ENCODE data around the gene FOXO1. TPM values are rescaled to one million over a fixed set of nuclear protein-coding genes. Genes with fewer than 3 reads are reported as not detected.

FOXO1 gene
- total RNA-seq, 5 donors from 2014 or later (not counting 1 experiment from before 2014, with no cell fraction given): 73.0 to 89.1 (median 84.5) TPM

GRCh38 chr13:40618581-40619478 is 47.6 kb downstream of the FOXO1 start:
- H3K27me3 ChIP-seq (replicated peaks in 1 of 2; ENCODE audit: control insufficient read depth in 2 of 2, extremely low read depth in 1 of 2, insufficient read depth in 2 of 2, low read length in 1 of 2): no peaks in the 10 kb centered on the region
- H3K4me1 ChIP-seq (ENCODE audit: control insufficient read depth in 1 of 2, extremely low read depth in 1 of 2, insufficient read depth in 2 of 2, low read length in 2 of 2): peaks cover 35 to 80% of the 10 kb centered on the region in 2 experiments
- no peaks in the 10 kb centered on the region for H3K36me3 ChIP-seq (ENCODE audit: control insufficient read depth in 2 of 2, extremely low read depth in 1 of 2, insufficient read depth in 1 of 2, low read length in 1 of 2)
- H3K27ac ChIP-seq (ENCODE audit: low read length): peak overlapping the region; percentile 32
- DNase-seq: no peak
- H3K9me3 Mint-ChIP-seq: no peaks in the 10 kb centered on the region
- no peaks in the 10 kb centered on the region for H3K27me3 Mint-ChIP-seq
- H3K9me3 ChIP-seq: no peaks in the 10 kb centered on the region
- H3K4me1 Mint-ChIP-seq: peaks cover 91 to 94% (median 92%) of the 10 kb centered on the region in 3 donors
- H3K27ac Mint-ChIP-seq: peak overlapping the region; percentile 83 to 89
- peaks cover 13% of the 10 kb centered on the region for H3K36me3 Mint-ChIP-seq
- H3K4me3 ChIP-seq (ENCODE audit: control insufficient read depth in 1 of 2, extremely low read depth in 1 of 2, low read length in 1 of 2): no peak overlapping the region
- H3K4me3 Mint-ChIP-seq: peak overlapping the region; percentile 37 to 78 (median 51)
- 72% methylated on average over 4 of the region's 15 CpGs for WGBS (ENCODE audit: insufficient coverage)
- POLR2A ChIA-PET: interaction anchor here (0.5 to 0.6 kb wide), 4 partner anchors 124 to 358 kb away, joined by 3 to 5 read pairs (median 3); no protein-coding TSS in a partner anchor
- no peak for ATAC-seq (replicated peaks in 1 of 4)
- CTCF ChIA-PET: interaction anchor here in 1 of 2 donors (1.2 kb wide), 1 partner anchor 17 kb away, joined by 3 read pairs; no protein-coding TSS in a partner anchor

- H3K36me3 Mint-ChIP-seq: peaks cover 13% of the 10 kb centered on the region
- no peak overlapping the region for H3K27ac ChIP-seq (ENCODE audit: low read length)
Measured at GRCh38 chr13:40617801-40618356, 48.6 kb downstream of the FOXO1 start.

GRCh38 chr13:40615619-40616018 is 50.8 kb downstream of the FOXO1 start:
- Histone ChIP-seq H3K36me3 (ENCODE audit: control insufficient read depth in 2 of 2, extremely low read depth in 1 of 2, insufficient read depth in 1 of 2, low read length in 1 of 2) (no peaks in the 10 kb centered on the region), H3K9me3 (no peaks in the 10 kb centered on the region), H3K4me3 (ENCODE audit: control insufficient read depth in 1 of 2, extremely low read depth in 1 of 2, low read length in 1 of 2) (no peak overlapping the region), H3K27ac (ENCODE audit: low read length) (peak overlapping the region; percentile 89), H3K4me1 (ENCODE audit: control insufficient read depth in 1 of 2, extremely low read depth in 1 of 2, insufficient read depth in 2 of 2, low read length in 2 of 2) (peaks cover 52 to 84% of the 10 kb centered on the region in 2 experiments), H3K27me3 (replicated peaks in 1 of 2; ENCODE audit: control insufficient read depth in 2 of 2, extremely low read depth in 1 of 2, insufficient read depth in 2 of 2, low read length in 1 of 2) (no peaks in the 10 kb centered on the region)
- 74% methylated on average over 7 of the region's 7 CpGs for WGBS (ENCODE audit: insufficient coverage)
- peak overlapping the region; percentile 83 to 89 for H3K27ac Mint-ChIP-seq
- DNase-seq: no peak
- POLR2A ChIA-PET: no interaction called here
- H3K27me3 Mint-ChIP-seq: no peaks in the 10 kb centered on the region
- CTCF ChIA-PET: no interaction called here
- H3K4me1 Mint-ChIP-seq: peaks cover 96 to 99% (median 98%) of the 10 kb centered on the region in 3 donors
- peaks cover 8% of the 10 kb centered on the region for H3K36me3 Mint-ChIP-seq
- ATAC-seq (replicated peaks in 1 of 4): no peak
- H3K9me3 Mint-ChIP-seq: no peaks in the 10 kb centered on the region
- H3K4me3 Mint-ChIP-seq: peak overlapping the region; percentile 5 to 78 (median 11)

More at GRCh38 chr13:40617801-40618356, 48.6 kb downstream of the FOXO1 start:
- H3K9me3 Mint-ChIP-seq: no peaks in the 10 kb centered on the region
- Histone ChIP-seq H3K9me3 (no peaks in the 10 kb centered on the region), H3K4me3 (ENCODE audit: control insufficient read depth in 1 of 2, extremely low read depth in 1 of 2, low read length in 1 of 2) (no peak overlapping the region), H3K4me1 (ENCODE audit: control insufficient read depth in 1 of 2, extremely low read depth in 1 of 2, insufficient read depth in 2 of 2, low read length in 2 of 2) (peaks cover 41 to 80% of the 10 kb centered on the region in 2 experiments), H3K36me3 (ENCODE audit: control insufficient read depth in 2 of 2, extremely low read depth in 1 of 2, insufficient read depth in 1 of 2, low read length in 1 of 2) (no peaks in the 10 kb centered on the region), H3K27me3 (replicated peaks in 1 of 2; ENCODE audit: control insufficient read depth in 2 of 2, extremely low read depth in 1 of 2, insufficient read depth in 2 of 2, low read length in 1 of 2) (no peaks in the 10 kb centered on the region)
- peak overlapping the region in 2 of 3 donors; percentile 4 to 78 for H3K4me3 Mint-ChIP-seq
- H3K27ac Mint-ChIP-seq: peak overlapping the region; percentile 83 to 89
- DNase-seq (no peak), ATAC-seq (replicated peaks in 1 of 4) (no peak)
- POLR2A ChIA-PET: interaction anchor here (0.6 kb wide), 2 partner anchors 36 to 123 kb away, joined by 3 read pairs; no protein-coding TSS in a partner anchor
- H3K4me1 Mint-ChIP-seq: peaks cover 92 to 97% (median 94%) of the 10 kb centered on the region in 3 donors
- WGBS (ENCODE audit: insufficient coverage): 81% methylated on average over 7 of the region's 8 CpGs
- CTCF ChIA-PET: interaction anchor here in 1 of 2 donors (1.2 kb wide), 1 partner anchor 18 kb away, joined by 3 read pairs; no protein-coding TSS in a partner anchor
- H3K27me3 Mint-ChIP-seq: no peaks in the 10 kb centered on the region

- H3K4me3 Mint-ChIP-seq: peak overlapping the region; percentile 73 to 81 (median 78)
- H3K27ac Mint-ChIP-seq: peak overlapping the region; percentile 83 to 89
- peaks cover 53 to 71% of the 10 kb centered on the region in 2 experiments for H3K4me1 ChIP-seq (ENCODE audit: control insufficient read depth in 1 of 2, extremely low read depth in 1 of 2, insufficient read depth in 2 of 2, low read length in 2 of 2)
- H3K4me1 Mint-ChIP-seq: peaks cover 84 to 98% (median 96%) of the 10 kb centered on the region in 3 donors
- H3K9me3 Mint-ChIP-seq: no peaks in the 10 kb centered on the region
- H3K36me3 ChIP-seq (ENCODE audit: control insufficient read depth in 2 of 2, extremely low read depth in 1 of 2, insufficient read depth in 1 of 2, low read length in 1 of 2): no peaks in the 10 kb centered on the region
- H3K9me3 ChIP-seq: no peaks in the 10 kb centered on the region
- H3K27me3 ChIP-seq (replicated peaks in 1 of 2; ENCODE audit: control insufficient read depth in 2 of 2, extremely low read depth in 1 of 2, insufficient read depth in 2 of 2, low read length in 1 of 2): no peaks in the 10 kb centered on the region
- ATAC-seq (replicated peaks in 1 of 4) (no peak), DNase-seq (no peak)
- 67% methylated on average over 3 of the region's 4 CpGs for WGBS (ENCODE audit: insufficient coverage)
- H3K4me3 ChIP-seq (ENCODE audit: control insufficient read depth in 1 of 2, extremely low read depth in 1 of 2, low read length in 1 of 2): peak overlapping the region; percentile 35 to 48
- no peaks in the 10 kb centered on the region for H3K27me3 Mint-ChIP-seq
- ChIA-PET POLR2A (interaction anchor here (0.6 to 1.2 kb wide), 6 partner anchors 10 to 127 kb away, joined by 4 to 9 read pairs (median 6); no protein-coding TSS in a partner anchor), CTCF (interaction anchor here (0.5 to 0.6 kb wide), 2 partner anchors 128 to 413 kb away, joined by 4 read pairs; no protein-coding TSS in a partner anchor)
- H3K36me3 Mint-ChIP-seq: peaks cover 6% of the 10 kb centered on the region
- H3K27ac ChIP-seq (ENCODE audit: low read length): peak overlapping the region; percentile 89
Measured at GRCh38 chr13:40613914-40614313, 52.5 kb downstream of the FOXO1 start.

- Mint-ChIP-seq H3K27me3 (no peaks in the 10 kb centered on the region), H3K36me3 (peaks cover 2% of the 10 kb centered on the region), H3K27ac (peak overlapping the region; percentile 83 to 89), H3K4me1 (peaks cover 84 to 98% (median 96%) of the 10 kb centered on the region in 3 donors), H3K9me3 (no peaks in the 10 kb centered on the region), H3K4me3 (peak overlapping the region; percentile 73 to 81 (median 78))
- Histone ChIP-seq H3K27ac (ENCODE audit: low read length) (peak overlapping the region; percentile 89), H3K4me3 (ENCODE audit: control insufficient read depth in 1 of 2, extremely low read depth in 1 of 2, low read length in 1 of 2) (peak overlapping the region; percentile 35 to 48), H3K36me3 (ENCODE audit: control insufficient read depth in 2 of 2, extremely low read depth in 1 of 2, insufficient read depth in 1 of 2, low read length in 1 of 2) (no peaks in the 10 kb centered on the region), H3K27me3 (replicated peaks in 1 of 2; ENCODE audit: control insufficient read depth in 2 of 2, extremely low read depth in 1 of 2, insufficient read depth in 2 of 2, low read length in 1 of 2) (no peaks in the 10 kb centered on the region), H3K4me1 (ENCODE audit: control insufficient read depth in 1 of 2, extremely low read depth in 1 of 2, insufficient read depth in 2 of 2, low read length in 2 of 2) (peaks cover 51 to 65% of the 10 kb centered on the region in 2 experiments), H3K9me3 (no peaks in the 10 kb centered on the region)
- DNase-seq (peak; percentile 26 to 83 (median 58)), ATAC-seq (replicated peaks in 1 of 4) (peak; percentile 74 to 86 (median 80))
- ChIA-PET CTCF (interaction anchor here (0.5 to 1.3 kb wide), 5 partner anchors 9 to 545 kb away, joined by 3 to 6 read pairs (median 4); no protein-coding TSS in a partner anchor), POLR2A (interaction anchor here (0.5 to 1.2 kb wide), 8 partner anchors 9 to 127 kb away, joined by 3 to 9 read pairs (median 4); no protein-coding TSS in a partner anchor)
- 0% methylated on average over 4 of the region's 7 CpGs for WGBS (ENCODE audit: insufficient coverage)
Measured at GRCh38 chr13:40613192-40613818, 53.1 kb downstream of the FOXO1 start.

All from T-cell (primary cell).